K562 (cell line): ENCODE data around the gene IARS1. TPM values are rescaled to one million over a fixed set of nuclear protein-coding genes. Genes with fewer than 3 reads are reported as not detected.

Experiments used
- ARID3B ChIP-seq: fragments of 250-450 bp; sonication (Bioruptor Pico); IDR thresholded peaks from 2 replicates; pipeline ENCODE4 v1.4.0; 2020; ENCODE audit warnings: borderline replicate concordance
- BMI1 ChIP-seq: fragments of 150-350 bp; IDR thresholded peaks from 2 replicates; pipeline ENCODE4 v1.6.1; 2014; ENCODE audit warnings: low read length
- BRCA1 ChIP-seq, 2 experiments: fragments of 450-650 bp in 1 of 2; sonication (generic) in 1 of 2; formaldehyde crosslinking in 1 of 2; IDR thresholded peaks; 2 replicates each; pipeline versions ENCODE4 v1.5.0 to v1.6.1; 2017 to 2020; ENCODE audit warnings: mild to moderate bottlenecking in 1 of 2, missing genetic modification reagents in 1 of 2
- BRD4 ChIP-seq: fragments of 200-600 bp; sonication (generic); IDR thresholded peaks from 2 replicates; pipeline ENCODE4 v1.6.1; 2017; ENCODE audit warnings: inconsistent platforms
- CBX3 ChIP-seq, 2 experiments: IDR thresholded peaks; 1 replicate in 1 of 2; 2 replicates in 1 of 2; pipeline ENCODE4 v1.6.1; 2012; ENCODE audit warnings: inconsistent platforms in 2 of 2, low read length in 2 of 2, borderline replicate concordance in 1 of 2, control low read depth in 1 of 2
- CEBPG ChIP-seq, 3 experiments: fragments of 200-800 bp in 1 of 3; sonication (Bioruptor generic) in 1 of 3; sonication (generic) in 1 of 3; formaldehyde crosslinking in 1 of 3; IDR thresholded peaks in 2 of 3; conservative IDR thresholded peaks in 1 of 3; 2 replicates each; pipeline versions ENCODE4 v1.6.1 to v1.8.0; 2016 to 2022; ENCODE audit warnings: missing compliant biosample characterization in 2 of 3, missing genetic modification characterization in 2 of 3, mild to moderate bottlenecking in 1 of 3, missing genetic modification reagents in 1 of 3
- CSDE1 ChIP-seq, 2 experiments: fragments of 450-650 bp; IDR thresholded peaks; 2 replicates each; pipeline ENCODE4 v1.6.1; 2016; ENCODE audit warnings: mild to moderate bottlenecking in 1 of 2
- CTCF ChIP-seq, 3 experiments: IDR thresholded peaks in 2 of 3; conservative IDR thresholded peaks in 1 of 3; 2 replicates each; pipeline ENCODE4 v1.5.1; 2011 to 2012; ENCODE audit warnings: low read length in 3 of 3, mild to moderate bottlenecking in 3 of 3, control low read depth in 2 of 3, improper control_type of control experiment in 1 of 3, inconsistent platforms in 1 of 3, low read depth in 1 of 3, mixed read lengths in 1 of 3, moderate library complexity in 1 of 3; ENCODE audit not compliant: insufficient read depth in 2 of 3
- DIDO1 ChIP-seq: fragments of 450-650 bp; IDR thresholded peaks from 2 replicates; pipeline ENCODE4 v1.6.1; 2016; ENCODE audit warnings: low read depth, missing biosample characterization, missing genetic modification characterization
- FIP1L1 ChIP-seq: fragments of 200-400 bp; formaldehyde crosslinking; IDR thresholded peaks from 2 replicates; pipeline ENCODE4 v1.6.1; 2018; ENCODE audit warnings: mild to moderate bottlenecking, low read depth, low read length; ENCODE audit not compliant: poor library complexity, severe bottlenecking
- LARP7 ChIP-seq: fragments of 450-650 bp; IDR thresholded peaks from 2 replicates; pipeline ENCODE4 v1.6.1; 2016
- PHF8 ChIP-seq: fragments of 200-600 bp; sonication (generic); IDR thresholded peaks from 2 replicates; pipeline ENCODE4 v1.6.1; 2012; ENCODE audit warnings: mixed run types, mild to moderate bottlenecking, inconsistent platforms, low read length, moderate library complexity, borderline replicate concordance
- POLR2A ChIP-seq: fragments of 450-650 bp; conservative IDR thresholded peaks from 2 replicates; pipeline ENCODE4 v1.6.1; 2016
- POLR3A ChIP-seq: IDR thresholded peaks from 2 replicates; pipeline ENCODE4 v1.6.1; 2011; ENCODE audit warnings: borderline replicate concordance, mild to moderate bottlenecking, moderate library complexity; ENCODE audit not compliant: insufficient read length, insufficient read depth; ENCODE audit errors: extremely low read depth
- RBM22 ChIP-seq: fragments of 200-400 bp; formaldehyde crosslinking; IDR thresholded peaks from 2 replicates; pipeline ENCODE4 v1.6.1; 2018; ENCODE audit warnings: low read length, low read depth; ENCODE audit not compliant: poor library complexity, severe bottlenecking
- RBM34 ChIP-seq: fragments of 200-400 bp; formaldehyde crosslinking; IDR thresholded peaks from 2 replicates; pipeline ENCODE4 v1.6.1; 2018; ENCODE audit warnings: low read length, borderline replicate concordance; ENCODE audit not compliant: insufficient read depth
- RCOR1 ChIP-seq, 2 experiments: IDR thresholded peaks; 2 replicates each; pipeline ENCODE4 v1.6.1; 2012; ENCODE audit warnings: low read depth in 2 of 2, low read length in 2 of 2, borderline replicate concordance in 1 of 2, improper control_type of control experiment in 1 of 2
- SMARCA4 ChIP-seq: fragments of 450-650 bp; IDR thresholded peaks from 2 replicates; pipeline ENCODE4 v1.6.1; 2016
- TCF7L2 ChIP-seq: fragments of 150-350 bp; IDR thresholded peaks from 2 replicates; pipeline ENCODE4 v1.6.1; 2016; ENCODE audit warnings: low read depth, mild to moderate bottlenecking, low read length, moderate library complexity
- TFE3 ChIP-seq: fragments of 450-650 bp; formaldehyde crosslinking; IDR thresholded peaks from 2 replicates; pipeline ENCODE4 v1.4.0; 2020; ENCODE audit warnings: mild to moderate bottlenecking, mixed read lengths
- XRCC3 ChIP-seq: fragments of 450-650 bp; IDR thresholded peaks from 2 replicates; pipeline ENCODE4 v1.6.1; 2017; ENCODE audit warnings: mild to moderate bottlenecking, moderate library complexity
- ZNF717 ChIP-seq: fragments of 250-450 bp; sonication (Bioruptor Pico); IDR thresholded peaks from 2 replicates; pipeline ENCODE4 v1.5.0; 2021
- ZZZ3 ChIP-seq: fragments of 450-650 bp; IDR thresholded peaks from 2 replicates; pipeline ENCODE4 v1.6.1; 2016; ENCODE audit warnings: antibody characterized with exemption, mild to moderate bottlenecking, moderate library complexity
- polyA plus RNA-seq, 8 experiments: library from polyadenylated mRNA; depleted of rRNA in 4 of 8; stranded (reverse) in 5 of 8; unstranded in 3 of 8; fragments of >200 nt; fragmentation: Nextera tagmentation in 2 of 8; fragmentation: Illumina TruSeq in 1 of 8; extraction: Ambion mirVana in 2 of 8; extraction: Trizol in 1 of 8; gene quantifications; 2 replicates each; pipeline versions ENCODE4 v1.2.1 to v1.2.3, GENCODE V29; 2011 to 2014; ENCODE audit warnings: inconsistent platforms in 1 of 8, missing spikeins in 1 of 8
- total RNA-seq, 7 experiments: library from RNA; depleted of rRNA in 6 of 7; stranded (reverse); fragments of >200 nt in 6 of 7; fragmentation: Illumina TruSeq in 2 of 7; extraction: Trizol in 2 of 7; gene quantifications; 2 replicates each; pipeline versions ENCODE4 v1.2.1 to v1.2.3, GENCODE V29; 2011 to 2021; ENCODE audit warnings: low replicate concordance in 1 of 7

The IARS1 gene
- total and polyA plus RNA-seq, 9 of the 15 experiments (the other 6 are each of a cell fraction or from before 2014, with no cell fraction given), result 119 to 371 (median 234) TPM

- TF ChIP-seq CTCF (IDR thresholded peaks at IDR 0.05 in 2 of 3, conservative IDR thresholded peaks at IDR 0.05 in 1 of 3; ENCODE audit: insufficient read depth in 2 of 3, low read depth in 1 of 3, low read length in 3 of 3) (no peak), XRCC3 (no peak), RBM34 (no peak), ARID3B (CRISPR knock-in tag) (no peak), ZNF717 (CRISPR knock-in tag) (no peak), POLR3A (no peak), BRCA1 (IDR thresholded peaks at IDR 0.05) (no peak), BRCA1 (CRISPR knock-in tag; IDR thresholded peaks at IDR 0.05) (no peak), PHF8 (no peak), ZZZ3 (no peak), FIP1L1 (no peak), LARP7 (no peak), BMI1 (no peak), TFE3 (no peak), SMARCA4 (peak; percentile 64), RBM22 (no peak), CEBPG (CRISPR knock-in tag; IDR thresholded peaks at IDR 0.05) (no peak), CEBPG (tag; conservative IDR thresholded peaks at IDR 0.05 in 1 of 2, IDR thresholded peaks at IDR 0.05 in 1 of 2) (no peak), CSDE1 (IDR thresholded peaks at IDR 0.05) (no peak), CBX3 (IDR thresholded peaks at IDR 0.05; ENCODE audit: borderline replicate concordance in 1 of 2, low read length in 2 of 2) (no peak), DIDO1 (tag) (no peak), BRD4 (no peak), POLR2A (no peak), RCOR1 (IDR thresholded peaks at IDR 0.05; ENCODE audit: borderline replicate concordance in 1 of 2, low read depth in 2 of 2, low read length in 2 of 2) (peak in 1 of 2 experiments; percentile 30; a peak in 1 of 4 replicates), TCF7L2 (no peak)
Measured at GRCh38 chr9:92312887-92313623, 19.6 kb upstream of the IARS1 start (continued).
